Spinal cord (tissue), 10 donors: Measurements from ENCODE around the gene B3GALT6. TPM values are rescaled to one million over a fixed set of nuclear protein-coding genes. Genes with fewer than 3 reads are reported as not detected.

ENCODE experiments used
- DNase-seq, 6 donors: peaks; one replicate each; pipeline versions ENCODE4 v3.0.0 to v3.0.0-alpha.2; 2013 to 2015; ENCODE audit warnings: low spot score in 6 of 6, low read depth in 4 of 6
- H3K27ac ChIP-seq: one replicate; pipeline ENCODE4 v1.5.1; 2013; ENCODE audit warnings: low read depth, low read length, control low read depth
- H3K27me3 ChIP-seq: one replicate; pipeline ENCODE4 v1.6.1; 2013; ENCODE audit warnings: low read length; ENCODE audit not compliant: control insufficient read depth, insufficient read depth
- H3K36me3 ChIP-seq: one replicate; pipeline ENCODE4 v1.6.1; 2013; ENCODE audit warnings: low read length; ENCODE audit not compliant: control insufficient read depth, insufficient read depth
- H3K4me1 ChIP-seq: one replicate; pipeline ENCODE4 v1.6.1; 2013; ENCODE audit warnings: low read length; ENCODE audit not compliant: control insufficient read depth, insufficient read depth
- H3K4me3 ChIP-seq: one replicate; pipeline ENCODE4 v1.5.1; 2013; ENCODE audit warnings: low read depth, low read length, control low read depth
- H3K9me3 ChIP-seq: one replicate; pipeline ENCODE4 v1.6.1; 2013; ENCODE audit warnings: low read length; ENCODE audit not compliant: control insufficient read depth, insufficient read depth
- WGBS: methylation state at CpG from one replicate; pipeline ENCODE4 v1.1.5; 2013; ENCODE audit warnings: missing lambda C conversion rate; ENCODE audit not compliant: insufficient coverage; 5-methylcytosine and 5-hydroxymethylcytosine counted together
- polyA plus RNA-seq, 2 donors: library from polyadenylated mRNA; unstranded; fragments of 120-200 nt; gene quantifications; one replicate each; pipeline ENCODE4 v1.2.1, GENCODE V29; 2013; ENCODE audit not compliant: insufficient read length in 2 of 2
- total RNA-seq, 2 donors: library from RNA; depleted of rRNA in 1 of 2; stranded (reverse); fragments of 120-200 nt in 1 of 2; fragments of >200 nt in 1 of 2; gene quantifications; one replicate each; pipeline versions ENCODE4 v1.2.3 to v1.2.4, GENCODE V29; 2013 to 2014
- donor health status: healthy.

B3GALT6 gene
- total and polyA plus RNA-seq, 4 donors, result 11.5 to 40.1 (median 35.0) TPM

DNA sequence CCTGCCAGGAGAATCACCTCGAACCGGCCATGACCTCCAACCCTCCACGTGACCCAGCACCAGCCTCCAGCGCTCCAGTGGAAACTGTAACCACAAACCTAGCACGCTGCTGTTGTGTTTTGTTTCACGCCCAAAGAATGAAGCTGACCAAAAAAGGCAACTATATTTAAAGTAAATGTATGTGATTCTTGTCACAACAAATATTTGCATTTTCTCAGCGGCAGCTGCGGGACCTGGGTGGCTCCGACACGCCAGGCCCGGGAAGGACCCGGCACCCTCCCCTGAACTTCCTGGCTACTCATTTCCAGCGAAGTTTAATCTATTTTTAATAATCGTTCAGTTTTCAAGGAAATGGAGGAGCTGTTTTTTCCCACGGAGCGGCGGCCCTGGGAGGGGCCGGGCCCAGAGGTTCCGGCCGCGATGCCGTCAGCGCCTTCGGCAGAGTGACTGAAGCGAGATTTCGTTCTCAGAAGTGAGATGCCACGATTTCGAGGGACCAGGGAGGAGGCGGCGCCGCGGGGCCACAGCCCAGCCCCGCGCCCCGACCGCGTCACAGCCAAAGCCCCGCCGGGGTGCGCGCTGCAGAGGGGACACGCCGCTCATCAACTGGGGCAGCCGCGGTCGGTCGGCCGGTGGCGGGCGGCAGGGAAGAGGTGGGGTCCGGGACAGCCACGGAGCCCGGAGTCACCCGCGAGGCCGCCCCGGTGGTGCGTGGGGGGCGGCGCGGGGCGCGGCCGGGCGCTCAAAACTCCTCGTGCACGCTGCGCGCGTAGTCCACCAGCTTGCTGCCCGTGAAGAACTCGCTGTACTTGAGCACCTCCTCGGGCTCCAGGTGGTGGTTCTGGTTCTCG is 15.0 kb upstream of the B3GALT6 start:
- no peaks in the 10 kb centered on the region for H3K4me1 ChIP-seq
- H3K9me3 ChIP-seq, result no peaks in the 10 kb centered on the region
- H3K36me3 ChIP-seq, result peaks cover 82% of the 10 kb centered on the region
- no peak overlapping the region for H3K27ac ChIP-seq
- H3K4me3 ChIP-seq, result no peak overlapping the region
- DNase-seq, result no peak
- 96% methylated on average over 69 of the region's 74 CpGs for WGBS
- H3K27me3 ChIP-seq, result no peaks in the 10 kb centered on the region

DNA sequence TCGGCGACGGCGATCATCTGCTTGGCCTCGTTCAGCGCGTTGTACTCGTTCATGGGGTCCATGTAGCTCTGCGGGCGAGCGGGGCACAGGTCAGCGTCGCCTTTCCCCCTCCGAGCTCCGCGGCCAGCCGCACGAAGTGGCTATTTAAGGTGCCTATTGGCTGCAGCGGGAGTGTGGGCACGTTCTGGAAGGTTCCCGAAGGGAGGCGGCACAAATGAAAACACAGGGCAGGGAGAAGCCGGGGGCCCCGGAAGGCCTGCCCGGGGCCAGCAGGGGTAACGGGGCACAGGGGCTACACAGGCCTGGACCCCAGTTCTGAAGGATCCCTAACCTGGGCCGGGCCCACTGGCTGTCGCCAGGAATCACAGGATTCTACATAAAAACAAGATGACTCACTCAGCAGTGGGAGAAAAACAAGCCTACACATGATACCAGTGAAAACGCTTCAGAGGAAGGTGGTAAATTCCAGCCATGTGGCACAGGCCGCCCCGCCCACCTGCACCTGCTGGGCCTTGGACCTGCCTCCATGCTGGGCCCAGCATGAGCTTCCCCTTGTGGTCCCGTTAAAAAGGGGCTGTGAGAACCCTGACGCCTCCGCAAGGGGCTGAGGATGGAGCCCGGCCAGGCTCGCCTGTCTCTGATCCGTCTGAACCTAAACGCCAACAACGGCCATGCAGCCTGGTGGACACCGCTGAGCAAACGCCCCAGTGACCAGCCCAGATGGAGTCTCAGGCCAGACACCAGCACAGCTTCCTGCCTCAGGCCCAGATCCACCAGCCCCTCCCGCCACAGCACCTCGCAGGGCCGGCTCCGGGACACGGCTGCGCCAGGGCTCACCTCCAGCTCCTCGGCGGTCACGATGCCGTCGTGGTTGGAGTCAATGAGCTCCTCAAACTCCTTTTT is 14.2 kb upstream of the B3GALT6 start:
- no peak overlapping the region for H3K27ac ChIP-seq
- H3K9me3 ChIP-seq, result no peaks in the 10 kb centered on the region
- no peak for DNase-seq
- H3K4me1 ChIP-seq, result no peaks in the 10 kb centered on the region
- H3K36me3 ChIP-seq, result peaks cover 91% of the 10 kb centered on the region
- no peaks in the 10 kb centered on the region for H3K27me3 ChIP-seq
- H3K4me3 ChIP-seq, result no peak overlapping the region
- 88% methylated on average over 52 of the region's 52 CpGs for WGBS

- DNase-seq, result no peak
- H3K4me1 ChIP-seq, result no peaks in the 10 kb centered on the region
- H3K9me3 ChIP-seq, result no peaks in the 10 kb centered on the region
- no peak overlapping the region for H3K27ac ChIP-seq
- no peaks in the 10 kb centered on the region for H3K27me3 ChIP-seq
- H3K4me3 ChIP-seq, result no peak overlapping the region
- H3K36me3 ChIP-seq, result peaks cover 94% of the 10 kb centered on the region
- 93% methylated on average over 34 of the region's 36 CpGs for WGBS
Measured at GRCh38 chr1:1218524-1219200, 13.4 kb upstream of the B3GALT6 start.

- DNase-seq, result no peak
- Histone ChIP-seq H3K27me3 (no peaks in the 10 kb centered on the region), H3K9me3 (no peaks in the 10 kb centered on the region), H3K27ac (no peak overlapping the region), H3K36me3 (peaks cover 98% of the 10 kb centered on the region), H3K4me3 (no peak overlapping the region), H3K4me1 (no peaks in the 10 kb centered on the region)
- 93% methylated on average over 16 of the region's 20 CpGs for WGBS
Measured at GRCh38 chr1:1219341-1219740, 12.7 kb upstream of the B3GALT6 start.

DNA sequence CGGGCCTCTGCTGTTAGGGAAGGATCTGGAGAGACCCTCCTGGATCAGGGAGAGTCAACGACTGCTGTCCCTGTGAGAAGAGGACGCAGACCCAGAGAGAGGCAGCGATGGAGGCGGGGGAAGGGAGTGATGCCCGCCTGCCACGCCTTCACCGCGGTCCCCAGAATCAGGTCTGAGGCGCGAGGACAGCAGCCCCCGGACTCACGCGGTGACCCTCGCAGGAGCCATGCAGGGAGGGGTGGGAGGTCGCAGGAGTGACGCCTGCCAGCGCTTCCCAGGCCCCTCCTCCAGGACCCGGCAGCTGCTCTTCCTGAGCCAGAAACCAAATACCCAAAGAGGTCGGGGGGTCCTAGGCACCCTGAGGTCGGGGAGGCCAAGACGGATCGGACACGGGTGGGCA is 11.8 kb upstream of the B3GALT6 start:
- Histone ChIP-seq H3K4me3 (no peak overlapping the region), H3K4me1 (no peaks in the 10 kb centered on the region), H3K9me3 (no peaks in the 10 kb centered on the region), H3K36me3 (peaks cover 100% of the 10 kb centered on the region), H3K27ac (no peak overlapping the region), H3K27me3 (no peaks in the 10 kb centered on the region)
- DNase-seq, result no peak
- WGBS, result 85% methylated on average over 24 of the region's 24 CpGs

DNA sequence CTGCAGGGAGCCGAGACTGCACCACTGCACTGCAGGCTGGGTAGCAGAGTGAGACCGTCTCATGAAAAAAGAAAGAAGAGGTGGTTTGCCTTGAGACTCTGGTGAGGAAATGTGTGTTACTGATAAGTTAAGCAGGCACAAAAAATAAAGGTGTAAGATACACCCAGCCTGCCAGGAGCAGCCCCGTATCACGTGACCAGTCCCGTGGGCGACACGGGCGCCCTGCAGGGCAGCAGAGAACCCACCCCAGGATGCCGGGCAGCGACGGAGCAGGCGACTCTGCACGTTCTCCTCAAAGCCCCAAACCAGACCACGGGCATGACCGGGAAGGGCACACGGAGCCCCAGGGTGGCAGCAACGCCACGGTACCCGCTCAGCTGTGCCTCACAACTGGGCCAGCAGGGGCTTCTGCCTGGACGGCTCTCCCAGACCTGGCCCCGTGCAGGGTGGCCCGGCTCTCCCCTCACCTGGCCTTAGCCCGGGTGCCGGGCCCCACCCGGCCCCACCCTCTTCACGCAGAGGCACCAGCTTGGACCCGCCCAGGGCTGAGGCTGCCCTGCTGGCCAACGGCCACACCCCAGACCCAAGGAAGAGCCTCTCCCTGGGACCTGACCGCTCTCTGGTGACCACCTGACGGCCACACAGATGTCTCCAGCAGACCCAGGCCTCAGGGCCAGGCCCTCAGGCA is 10.0 kb upstream of the B3GALT6 start:
- no peak for DNase-seq
- no peaks in the 10 kb centered on the region for H3K9me3 ChIP-seq
- no peaks in the 10 kb centered on the region for H3K4me1 ChIP-seq
- H3K27me3 ChIP-seq, result no peaks in the 10 kb centered on the region
- 90% methylated on average over 29 of the region's 30 CpGs for WGBS
- H3K4me3 ChIP-seq, result no peak overlapping the region
- no peak overlapping the region for H3K27ac ChIP-seq
- H3K36me3 ChIP-seq, result peaks cover 100% of the 10 kb centered on the region

- no peak overlapping the region for H3K4me3 ChIP-seq
- WGBS, result 94% methylated on average over 44 of the region's 44 CpGs
- H3K9me3 ChIP-seq, result no peaks in the 10 kb centered on the region
- H3K27ac ChIP-seq, result no peak overlapping the region
- no peaks in the 10 kb centered on the region for H3K27me3 ChIP-seq
- no peaks in the 10 kb centered on the region for H3K4me1 ChIP-seq
- DNase-seq, result no peak
- H3K36me3 ChIP-seq, result peaks cover 100% of the 10 kb centered on the region
Measured at GRCh38 chr1:1222575-1223225, 9.3 kb upstream of the B3GALT6 start.

- H3K36me3 ChIP-seq, result peaks cover 100% of the 10 kb centered on the region
- no peak overlapping the region for H3K27ac ChIP-seq
- H3K4me1 ChIP-seq, result no peaks in the 10 kb centered on the region
- DNase-seq, result no peak
- no peaks in the 10 kb centered on the region for H3K9me3 ChIP-seq
- no peaks in the 10 kb centered on the region for H3K27me3 ChIP-seq
- 98% methylated on average over 15 of the region's 15 CpGs for WGBS
- H3K4me3 ChIP-seq, result no peak overlapping the region
Measured at GRCh38 chr1:1223321-1223720, 8.7 kb upstream of the B3GALT6 start.

GRCh38 chr1:1223891-1224290 is 8.1 kb upstream of the B3GALT6 start:
- WGBS, result 94% methylated on average over 18 of the region's 21 CpGs
- Histone ChIP-seq H3K4me3 (no peak overlapping the region), H3K36me3 (peaks cover 100% of the 10 kb centered on the region), H3K9me3 (no peaks in the 10 kb centered on the region), H3K27ac (no peak overlapping the region), H3K4me1 (no peaks in the 10 kb centered on the region), H3K27me3 (no peaks in the 10 kb centered on the region)
- DNase-seq, result no peak
